ENCODE measurements around the gene EPB41L4B. TPM values are rescaled to one million over a fixed set of nuclear protein-coding genes. Genes with fewer than 3 reads are reported as not detected.

The EPB41L4B gene
- total and polyA plus RNA-seq, 4 donors: 6.0 to 14.5 (median 12.2) TPM

DNA sequence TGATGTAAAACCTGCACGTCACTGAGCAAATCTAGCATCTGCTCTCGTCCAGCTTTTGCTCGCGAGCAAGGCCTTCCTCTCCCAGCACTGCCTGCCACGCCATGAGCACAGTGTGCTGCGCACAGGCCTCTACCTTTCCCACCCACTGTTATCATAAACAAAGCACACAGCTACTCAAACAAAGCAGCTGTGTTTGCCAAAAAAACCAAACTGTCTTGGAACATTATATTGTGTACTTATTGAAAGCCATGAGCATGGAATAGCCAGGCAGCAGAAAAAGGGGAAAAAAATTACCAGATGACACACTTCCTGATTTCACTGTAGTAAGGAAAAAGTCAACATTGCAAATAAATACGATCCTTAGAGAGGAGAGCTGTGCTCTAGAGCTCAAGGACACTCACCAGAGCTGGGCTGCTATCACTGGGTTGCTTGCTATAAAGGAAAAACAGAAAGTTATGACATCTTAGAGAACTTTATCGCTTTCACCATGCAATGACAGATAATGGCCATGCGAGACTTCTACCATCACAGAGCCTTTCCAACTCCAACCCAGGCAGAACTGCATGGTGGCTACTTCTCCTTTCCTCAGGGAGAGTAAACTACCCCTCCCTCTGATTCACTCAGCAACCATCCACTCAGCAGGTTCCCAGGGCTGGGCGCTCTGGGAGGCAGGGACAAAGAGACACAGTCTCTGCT lies 69.6 kb downstream of the EPB41L4B start:
- DNase-seq: peak in 2 of 3 donors; percentile 38 to 39
- Histone ChIP-seq H3K4me3 (no peak overlapping the region), H3K4me1 (ENCODE audit: control insufficient read depth in 5 of 5, insufficient read depth in 5 of 5, low read length in 5 of 5) (peaks cover 0 to 8% (median 6%) of the 10 kb centered on the region in 5 donors), H3K36me3 (ENCODE audit: control insufficient read depth in 4 of 4, insufficient read depth in 4 of 4, low read length in 4 of 4) (no peaks in the 10 kb centered on the region), H3K27me3 (ENCODE audit: control insufficient read depth in 3 of 3, insufficient read depth in 3 of 3, low read length in 2 of 3) (no peaks in the 10 kb centered on the region), H3K27ac (ENCODE audit: low read depth in 1 of 2, low read length in 1 of 2) (peak overlapping the region in 1 of 2 donors; percentile 81), H3K9ac (ENCODE audit: insufficient read depth in 1 of 2, low read length in 2 of 2) (no peak overlapping the region), H3K9me3 (ENCODE audit: control insufficient read depth in 4 of 4, insufficient read depth in 3 of 4, low read length in 3 of 4) (no peaks in the 10 kb centered on the region)
- ATAC-seq (ENCODE audit: insufficient read depth, low FRiP score): peak; percentile 65
- 61 to 68% methylated on average over 10 of the region's 10 CpGs for WGBS, 2 donors
- TF ChIP-seq, protein P1, sequence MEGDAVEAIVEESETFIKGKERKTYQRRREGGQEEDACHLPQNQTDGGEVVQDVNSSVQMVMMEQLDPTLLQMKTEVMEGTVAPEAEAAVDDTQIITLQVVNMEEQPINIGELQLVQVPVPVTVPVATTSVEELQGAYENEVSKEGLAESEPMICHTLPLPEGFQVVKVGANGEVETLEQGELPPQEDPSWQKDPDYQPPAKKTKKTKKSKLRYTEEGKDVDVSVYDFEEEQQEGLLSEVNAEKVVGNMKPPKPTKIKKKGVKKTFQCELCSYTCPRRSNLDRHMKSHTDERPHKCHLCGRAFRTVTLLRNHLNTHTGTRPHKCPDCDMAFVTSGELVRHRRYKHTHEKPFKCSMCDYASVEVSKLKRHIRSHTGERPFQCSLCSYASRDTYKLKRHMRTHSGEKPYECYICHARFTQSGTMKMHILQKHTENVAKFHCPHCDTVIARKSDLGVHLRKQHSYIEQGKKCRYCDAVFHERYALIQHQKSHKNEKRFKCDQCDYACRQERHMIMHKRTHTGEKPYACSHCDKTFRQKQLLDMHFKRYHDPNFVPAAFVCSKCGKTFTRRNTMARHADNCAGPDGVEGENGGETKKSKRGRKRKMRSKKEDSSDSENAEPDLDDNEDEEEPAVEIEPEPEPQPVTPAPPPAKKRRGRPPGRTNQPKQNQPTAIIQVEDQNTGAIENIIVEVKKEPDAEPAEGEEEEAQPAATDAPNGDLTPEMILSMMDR (IDR thresholded peaks at IDR 0.05; ENCODE audit: control extremely low read depth, extremely low read depth): no peak

DNA sequence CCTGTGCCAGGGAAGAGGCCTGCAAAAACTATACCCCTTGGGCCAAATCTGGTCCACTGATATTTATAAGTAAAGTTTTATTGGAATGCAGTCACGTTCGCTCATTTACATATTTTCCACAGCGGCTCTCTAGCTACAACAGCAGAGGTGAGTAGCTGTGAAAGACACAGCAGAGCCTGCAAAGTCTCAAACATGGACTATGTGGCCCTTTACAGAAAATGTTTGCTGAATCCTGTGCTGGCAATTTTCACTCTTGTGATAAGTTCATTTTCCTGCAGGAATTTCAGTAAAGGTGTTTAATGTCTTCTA lies 70.1 kb downstream of the EPB41L4B start:
- no peaks in the 10 kb centered on the region for H3K9me3 ChIP-seq (ENCODE audit: control insufficient read depth in 4 of 4, insufficient read depth in 3 of 4, low read length in 3 of 4)
- H3K27me3 ChIP-seq (ENCODE audit: control insufficient read depth in 3 of 3, insufficient read depth in 3 of 3, low read length in 2 of 3): no peaks in the 10 kb centered on the region
- peaks cover 0 to 8% (median 6%) of the 10 kb centered on the region in 5 donors for H3K4me1 ChIP-seq (ENCODE audit: control insufficient read depth in 5 of 5, insufficient read depth in 5 of 5, low read length in 5 of 5)
- H3K4me3 ChIP-seq: no peak overlapping the region
- ATAC-seq (ENCODE audit: insufficient read depth, low FRiP score) (no peak), DNase-seq (no peak)
- TF ChIP-seq, protein P1 (IDR thresholded peaks at IDR 0.05; ENCODE audit: control extremely low read depth, extremely low read depth): no peak
- no peaks in the 10 kb centered on the region for H3K36me3 ChIP-seq (ENCODE audit: control insufficient read depth in 4 of 4, insufficient read depth in 4 of 4, low read length in 4 of 4)
- 95 to 96% methylated on average over 3 of the region's 3 CpGs for WGBS, 2 donors
- H3K27ac ChIP-seq (ENCODE audit: low read depth in 1 of 2, low read length in 1 of 2): peak overlapping the region in 1 of 2 donors; percentile 81
- no peak overlapping the region for H3K9ac ChIP-seq (ENCODE audit: insufficient read depth in 1 of 2, low read length in 2 of 2)

DNA sequence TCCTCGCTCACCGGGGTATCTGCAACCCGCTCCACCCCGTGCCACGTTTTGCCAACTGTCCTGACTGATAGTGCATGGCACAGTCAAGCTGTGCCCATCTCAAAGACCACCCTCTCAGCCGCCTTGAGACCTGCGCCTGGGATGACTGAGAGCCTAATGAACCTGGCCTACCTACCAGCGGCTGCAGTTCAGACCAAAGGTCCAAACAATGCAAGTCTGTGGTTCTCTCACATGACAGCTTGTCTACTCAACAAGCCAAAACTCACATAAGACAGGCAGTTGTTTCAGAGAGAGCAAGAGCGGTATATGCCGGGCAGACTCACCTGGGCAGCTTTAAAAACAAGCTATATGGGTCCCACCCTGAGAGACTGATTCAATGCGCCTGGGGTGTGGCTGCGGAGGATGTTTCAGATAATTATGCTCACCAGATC lies 70.5 kb downstream of the EPB41L4B start:
- DNase-seq (no peak), ATAC-seq (ENCODE audit: insufficient read depth, low FRiP score) (no peak)
- Histone ChIP-seq H3K9ac (ENCODE audit: insufficient read depth in 1 of 2, low read length in 2 of 2) (no peak overlapping the region), H3K4me3 (no peak overlapping the region), H3K9me3 (ENCODE audit: control insufficient read depth in 4 of 4, insufficient read depth in 3 of 4, low read length in 3 of 4) (no peaks in the 10 kb centered on the region), H3K27me3 (ENCODE audit: control insufficient read depth in 3 of 3, insufficient read depth in 3 of 3, low read length in 2 of 3) (no peaks in the 10 kb centered on the region), H3K36me3 (ENCODE audit: control insufficient read depth in 4 of 4, insufficient read depth in 4 of 4, low read length in 4 of 4) (no peaks in the 10 kb centered on the region), H3K27ac (ENCODE audit: low read depth in 1 of 2, low read length in 1 of 2) (peak overlapping the region in 1 of 2 donors; percentile 81), H3K4me1 (ENCODE audit: control insufficient read depth in 5 of 5, insufficient read depth in 5 of 5, low read length in 5 of 5) (peaks cover 0 to 8% (median 6%) of the 10 kb centered on the region in 5 donors)
- WGBS, 2 donors: 95% methylated on average over 12 of the region's 12 CpGs
- TF ChIP-seq, protein P1 (IDR thresholded peaks at IDR 0.05; ENCODE audit: control extremely low read depth, extremely low read depth): no peak

All from lung (tissue), 12 donors.